ENCODE data around the gene BUD23.

BUD23 gene

GRCh38 chr7:73742753-73743641 lies 59.6 kb downstream of the BUD23 start:
- no peak for ATAC-seq

GRCh38 chr7:73746378-73746777 lies 63.0 kb downstream of the BUD23 start:
- no peak for ATAC-seq

All from activated CD4-positive, CD25-positive, alpha-beta regulatory T cell treated with anti-CD3 and anti-CD28 coated beads, Interleukin-2, amount 50 U/mL, for 24 hours (primary cell).